Measurements from ENCODE around the gene C17orf50.

DNA sequence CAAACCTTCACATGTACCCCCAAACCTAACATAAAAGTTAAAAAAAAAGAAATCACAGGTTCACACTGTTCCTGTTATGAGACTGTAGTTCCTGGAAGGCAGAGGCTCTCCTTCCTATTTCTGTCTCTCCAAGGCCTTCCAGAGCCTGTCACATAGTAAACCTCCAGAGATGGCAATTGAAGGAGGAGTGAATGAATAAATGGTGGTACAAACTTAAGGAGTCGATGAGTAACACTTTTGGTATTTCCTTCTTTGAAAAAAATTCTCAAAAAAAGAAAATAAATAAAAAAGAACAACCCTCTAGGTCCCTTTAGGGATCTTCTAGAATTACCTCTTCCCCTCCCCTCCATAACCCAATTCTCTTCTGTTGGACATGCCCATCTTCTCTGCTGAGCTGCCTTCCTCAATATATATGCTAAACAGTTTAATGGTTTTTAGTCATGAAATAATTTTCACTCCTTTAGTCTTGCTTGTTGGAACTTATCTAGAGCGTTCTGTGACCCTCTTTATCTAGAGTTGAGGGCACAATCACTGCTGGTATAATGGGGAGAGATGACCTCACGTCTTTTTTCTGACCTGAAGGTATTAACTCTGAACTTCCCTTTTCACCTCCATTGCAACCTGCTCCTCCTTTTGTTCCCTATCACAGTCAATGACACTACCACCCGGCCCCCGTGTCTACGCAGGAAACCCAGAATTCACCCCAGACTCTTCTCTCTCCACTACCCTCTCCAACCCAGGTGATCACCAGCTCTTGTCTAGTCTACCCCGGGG, 46.9 kb downstream of the C17orf50 start:
- TF ChIP-seq EZH2 (IDR thresholded peaks at IDR 0.05) = no peak
- TF ChIP-seq ZNF274 (IDR thresholded peaks at IDR 0.05; ENCODE audit: low read depth, low read length) = no peak
- no peak for TF ChIP-seq TCF7L2 (IDR thresholded peaks at IDR 0.05; ENCODE audit: borderline replicate concordance, extremely low read depth, insufficient read depth, insufficient read length)
- TF ChIP-seq, protein P1, sequence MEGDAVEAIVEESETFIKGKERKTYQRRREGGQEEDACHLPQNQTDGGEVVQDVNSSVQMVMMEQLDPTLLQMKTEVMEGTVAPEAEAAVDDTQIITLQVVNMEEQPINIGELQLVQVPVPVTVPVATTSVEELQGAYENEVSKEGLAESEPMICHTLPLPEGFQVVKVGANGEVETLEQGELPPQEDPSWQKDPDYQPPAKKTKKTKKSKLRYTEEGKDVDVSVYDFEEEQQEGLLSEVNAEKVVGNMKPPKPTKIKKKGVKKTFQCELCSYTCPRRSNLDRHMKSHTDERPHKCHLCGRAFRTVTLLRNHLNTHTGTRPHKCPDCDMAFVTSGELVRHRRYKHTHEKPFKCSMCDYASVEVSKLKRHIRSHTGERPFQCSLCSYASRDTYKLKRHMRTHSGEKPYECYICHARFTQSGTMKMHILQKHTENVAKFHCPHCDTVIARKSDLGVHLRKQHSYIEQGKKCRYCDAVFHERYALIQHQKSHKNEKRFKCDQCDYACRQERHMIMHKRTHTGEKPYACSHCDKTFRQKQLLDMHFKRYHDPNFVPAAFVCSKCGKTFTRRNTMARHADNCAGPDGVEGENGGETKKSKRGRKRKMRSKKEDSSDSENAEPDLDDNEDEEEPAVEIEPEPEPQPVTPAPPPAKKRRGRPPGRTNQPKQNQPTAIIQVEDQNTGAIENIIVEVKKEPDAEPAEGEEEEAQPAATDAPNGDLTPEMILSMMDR (IDR thresholded peaks at IDR 0.05 in 2 of 3, conservative IDR thresholded peaks at IDR 0.05 in 1 of 3; ENCODE audit: borderline replicate concordance in 1 of 3, insufficient read depth in 1 of 3, low read depth in 2 of 3, low read length in 2 of 3) = no peak
- no peak for TF ChIP-seq POLR2AphosphoS5 (IDR thresholded peaks at IDR 0.05; ENCODE audit: low read depth, low read length)
- TF ChIP-seq POLR2A (IDR thresholded peaks at IDR 0.05; ENCODE audit: borderline replicate concordance, extremely low read depth, insufficient read depth, insufficient read length) = no peak
- no peak for TF ChIP-seq EGR1 (IDR thresholded peaks at IDR 0.05; ENCODE audit: low read depth)
- TF ChIP-seq, protein P2, sequence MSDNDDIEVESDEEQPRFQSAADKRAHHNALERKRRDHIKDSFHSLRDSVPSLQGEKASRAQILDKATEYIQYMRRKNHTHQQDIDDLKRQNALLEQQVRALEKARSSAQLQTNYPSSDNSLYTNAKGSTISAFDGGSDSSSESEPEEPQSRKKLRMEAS (IDR thresholded peaks at IDR 0.05) = no peak
- no peak for TF ChIP-seq CEBPB (IDR thresholded peaks at IDR 0.05; ENCODE audit: low read depth)
- TF ChIP-seq, protein P3, sequence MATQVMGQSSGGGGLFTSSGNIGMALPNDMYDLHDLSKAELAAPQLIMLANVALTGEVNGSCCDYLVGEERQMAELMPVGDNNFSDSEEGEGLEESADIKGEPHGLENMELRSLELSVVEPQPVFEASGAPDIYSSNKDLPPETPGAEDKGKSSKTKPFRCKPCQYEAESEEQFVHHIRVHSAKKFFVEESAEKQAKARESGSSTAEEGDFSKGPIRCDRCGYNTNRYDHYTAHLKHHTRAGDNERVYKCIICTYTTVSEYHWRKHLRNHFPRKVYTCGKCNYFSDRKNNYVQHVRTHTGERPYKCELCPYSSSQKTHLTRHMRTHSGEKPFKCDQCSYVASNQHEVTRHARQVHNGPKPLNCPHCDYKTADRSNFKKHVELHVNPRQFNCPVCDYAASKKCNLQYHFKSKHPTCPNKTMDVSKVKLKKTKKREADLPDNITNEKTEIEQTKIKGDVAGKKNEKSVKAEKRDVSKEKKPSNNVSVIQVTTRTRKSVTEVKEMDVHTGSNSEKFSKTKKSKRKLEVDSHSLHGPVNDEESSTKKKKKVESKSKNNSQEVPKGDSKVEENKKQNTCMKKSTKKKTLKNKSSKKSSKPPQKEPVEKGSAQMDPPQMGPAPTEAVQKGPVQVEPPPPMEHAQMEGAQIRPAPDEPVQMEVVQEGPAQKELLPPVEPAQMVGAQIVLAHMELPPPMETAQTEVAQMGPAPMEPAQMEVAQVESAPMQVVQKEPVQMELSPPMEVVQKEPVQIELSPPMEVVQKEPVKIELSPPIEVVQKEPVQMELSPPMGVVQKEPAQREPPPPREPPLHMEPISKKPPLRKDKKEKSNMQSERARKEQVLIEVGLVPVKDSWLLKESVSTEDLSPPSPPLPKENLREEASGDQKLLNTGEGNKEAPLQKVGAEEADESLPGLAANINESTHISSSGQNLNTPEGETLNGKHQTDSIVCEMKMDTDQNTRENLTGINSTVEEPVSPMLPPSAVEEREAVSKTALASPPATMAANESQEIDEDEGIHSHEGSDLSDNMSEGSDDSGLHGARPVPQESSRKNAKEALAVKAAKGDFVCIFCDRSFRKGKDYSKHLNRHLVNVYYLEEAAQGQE (IDR thresholded peaks at IDR 0.05; ENCODE audit: low read depth) = no peak
- TF ChIP-seq RAD21 (IDR thresholded peaks at IDR 0.05; ENCODE audit: low read depth) = no peak

Measured in HCT116 (cell line).